ENCODE results near the gene PDE4D.

DNA sequence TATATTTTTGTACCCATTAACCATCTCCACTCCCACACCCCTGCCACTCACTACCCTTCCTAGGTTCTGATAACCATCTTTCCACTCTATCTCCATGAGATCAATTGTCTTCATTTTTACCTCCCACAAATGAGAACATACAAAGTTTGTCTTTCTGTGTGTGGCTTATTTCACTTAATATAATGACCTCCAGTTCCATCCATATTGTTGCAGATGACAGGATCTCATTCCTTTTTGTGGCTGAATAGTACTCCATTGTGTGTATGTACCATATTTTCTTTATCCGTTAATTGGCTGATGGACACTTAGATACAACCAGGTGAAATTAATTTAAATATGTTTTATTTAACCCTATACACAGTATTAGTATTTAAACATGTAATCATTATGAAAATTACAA lies 552.9 kb downstream of the PDE4D start:
- TF ChIP-seq, protein P1, sequence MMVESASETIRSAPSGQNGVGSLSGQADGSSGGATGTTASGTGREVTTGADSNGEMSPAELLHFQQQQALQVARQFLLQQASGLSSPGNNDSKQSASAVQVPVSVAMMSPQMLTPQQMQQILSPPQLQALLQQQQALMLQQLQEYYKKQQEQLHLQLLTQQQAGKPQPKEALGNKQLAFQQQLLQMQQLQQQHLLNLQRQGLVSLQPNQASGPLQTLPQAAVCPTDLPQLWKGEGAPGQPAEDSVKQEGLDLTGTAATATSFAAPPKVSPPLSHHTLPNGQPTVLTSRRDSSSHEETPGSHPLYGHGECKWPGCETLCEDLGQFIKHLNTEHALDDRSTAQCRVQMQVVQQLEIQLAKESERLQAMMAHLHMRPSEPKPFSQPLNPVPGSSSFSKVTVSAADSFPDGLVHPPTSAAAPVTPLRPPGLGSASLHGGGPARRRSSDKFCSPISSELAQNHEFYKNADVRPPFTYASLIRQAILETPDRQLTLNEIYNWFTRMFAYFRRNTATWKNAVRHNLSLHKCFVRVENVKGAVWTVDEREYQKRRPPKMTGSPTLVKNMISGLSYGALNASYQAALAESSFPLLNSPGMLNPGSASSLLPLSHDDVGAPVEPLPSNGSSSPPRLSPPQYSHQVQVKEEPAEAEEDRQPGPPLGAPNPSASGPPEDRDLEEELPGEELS (CRISPR knock-in tag; IDR thresholded peaks at IDR 0.05) = no peak
- TF ChIP-seq ZNF121 (CRISPR knock-in tag; IDR thresholded peaks at IDR 0.05) = no peak
- TF ChIP-seq, protein P2, sequence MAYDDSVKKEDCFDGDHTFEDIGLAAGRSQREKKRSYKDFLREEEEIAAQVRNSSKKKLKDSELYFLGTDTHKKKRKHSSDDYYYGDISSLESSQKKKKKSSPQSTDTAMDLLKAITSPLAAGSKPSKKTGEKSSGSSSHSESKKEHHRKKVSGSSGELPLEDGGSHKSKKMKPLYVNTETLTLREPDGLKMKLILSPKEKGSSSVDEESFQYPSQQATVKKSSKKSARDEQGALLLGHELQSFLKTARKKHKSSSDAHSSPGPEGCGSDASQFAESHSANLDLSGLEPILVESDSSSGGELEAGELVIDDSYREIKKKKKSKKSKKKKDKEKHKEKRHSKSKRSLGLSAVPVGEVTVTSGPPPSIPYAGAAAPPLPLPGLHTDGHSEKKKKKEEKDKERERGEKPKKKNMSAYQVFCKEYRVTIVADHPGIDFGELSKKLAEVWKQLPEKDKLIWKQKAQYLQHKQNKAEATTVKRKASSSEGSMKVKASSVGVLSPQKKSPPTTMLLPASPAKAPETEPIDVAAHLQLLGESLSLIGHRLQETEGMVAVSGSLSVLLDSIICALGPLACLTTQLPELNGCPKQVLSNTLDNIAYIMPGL (CRISPR knock-in tag; IDR thresholded peaks at IDR 0.05) = no peak
